HG02759 (cell line): ENCODE data around the gene TNFRSF18.

Experiments used
- ATAC-seq: cut with Tn5 transposase; IDR thresholded peaks from one replicate; pipeline ENCODE4 v1.9.1; 2021; ENCODE audit warnings: mild to moderate bottlenecking, moderate library complexity; ENCODE audit not compliant: unreplicated experiment

TNFRSF18 gene

GRCh38 chr1:1228596-1229321, 22.4 kb upstream of the TNFRSF18 start:
- no peak for ATAC-seq

GRCh38 chr1:1228187-1228586, 21.8 kb upstream of the TNFRSF18 start:
- no peak for ATAC-seq

- ATAC-seq = no peak
Measured at GRCh38 chr1:1227386-1227785, 21.0 kb upstream of the TNFRSF18 start.

GRCh38 chr1:1226566-1227362, 20.4 kb upstream of the TNFRSF18 start:
- ATAC-seq = no peak

GRCh38 chr1:1225913-1226312, 19.5 kb upstream of the TNFRSF18 start:
- no peak for ATAC-seq

- no peak for ATAC-seq
Measured at GRCh38 chr1:1225238-1225845, 18.9 kb upstream of the TNFRSF18 start.

GRCh38 chr1:1223891-1224290, 17.5 kb upstream of the TNFRSF18 start:
- ATAC-seq = no peak

- ATAC-seq = no peak
Measured at GRCh38 chr1:1223321-1223720, 16.9 kb upstream of the TNFRSF18 start.

- ATAC-seq = no peak
Measured at GRCh38 chr1:1222575-1223225, 16.3 kb upstream of the TNFRSF18 start.

GRCh38 chr1:1221887-1222574, 15.6 kb upstream of the TNFRSF18 start:
- no peak for ATAC-seq

- ATAC-seq = no peak
Measured at GRCh38 chr1:1220197-1220596, 13.8 kb upstream of the TNFRSF18 start.

- no peak for ATAC-seq
Measured at GRCh38 chr1:1219341-1219740, 12.9 kb upstream of the TNFRSF18 start.

- no peak for ATAC-seq
Measured at GRCh38 chr1:1218524-1219200, 12.3 kb upstream of the TNFRSF18 start.

GRCh38 chr1:1217621-1218523, 11.5 kb upstream of the TNFRSF18 start:
- no peak for ATAC-seq

- ATAC-seq = no peak
Measured at GRCh38 chr1:1216770-1217620, 10.6 kb upstream of the TNFRSF18 start.

GRCh38 chr1:1215881-1216605, 9.7 kb upstream of the TNFRSF18 start:
- no peak for ATAC-seq

GRCh38 chr1:1215080-1215676, 8.8 kb upstream of the TNFRSF18 start:
- ATAC-seq = no peak
